ENCODE measurements around the gene USP17L13. TPM values are rescaled to one million over a fixed set of nuclear protein-coding genes. Genes with fewer than 3 reads are reported as not detected.

Gene USP17L13
- total RNA-seq, 1 donor from 2014 or later = not detected

Other genes starting within 250 kb of the USP17L13 start
- not detected for gene FAM90A26, start 54.5 kb upstream of the USP17L13 start, total RNA-seq
- gene USP17L10, start 14.2 kb upstream of the USP17L13 start, total RNA-seq = not detected
- gene USP17L11, start 9.5 kb upstream of the USP17L13 start, total RNA-seq = not detected
- gene USP17L12, start 4.7 kb upstream of the USP17L13 start, total RNA-seq = not detected
- not detected for gene USP17L15, start 9.5 kb downstream of the USP17L13 start, total RNA-seq
- gene USP17L17, start 19.0 kb downstream of the USP17L13 start, total RNA-seq = not detected
- gene USP17L18, start 23.7 kb downstream of the USP17L13 start, total RNA-seq = not detected
- not detected for gene USP17L19, start 28.5 kb downstream of the USP17L13 start, total RNA-seq
- not detected for gene USP17L20, start 33.2 kb downstream of the USP17L13 start, total RNA-seq
- not detected for gene USP17L21, start 38.0 kb downstream of the USP17L13 start, total RNA-seq
- gene USP17L22, start 42.7 kb downstream of the USP17L13 start, total RNA-seq = not detected
- gene USP17L24, start 100.3 kb downstream of the USP17L13 start, total RNA-seq = not detected
- gene USP17L25, start 105.0 kb downstream of the USP17L13 start, total RNA-seq = not detected
- not detected for gene USP17L26, start 109.8 kb downstream of the USP17L13 start, total RNA-seq
- gene USP17L5, start 114.5 kb downstream of the USP17L13 start, total RNA-seq = not detected
- gene USP17L27, start 119.3 kb downstream of the USP17L13 start, total RNA-seq = not detected
- not detected for gene USP17L28, start 124.0 kb downstream of the USP17L13 start, total RNA-seq
- gene USP17L29, start 128.7 kb downstream of the USP17L13 start, total RNA-seq = not detected
- gene USP17L30, start 138.2 kb downstream of the USP17L13 start, total RNA-seq = not detected
- gene DEFB131A, start 219.5 kb downstream of the USP17L13 start, total RNA-seq = not detected

Measured in Right ventricle myocardium superior (tissue), 1 donor.